ENCODE results near the gene MLYCD.

GRCh38 chr16:83925957-83926725, 27.2 kb downstream of the MLYCD start:
- no peak for TF ChIP-seq CTCF (IDR thresholded peaks at IDR 0.05)
- TF ChIP-seq POLR2A (IDR thresholded peaks at IDR 0.05) = no peak

Measured in body of pancreas (tissue), 4 donors.